IMR-90 (cell line): ENCODE data around the gene RPS6KA2. TPM values are rescaled to one million over a fixed set of nuclear protein-coding genes. Genes with fewer than 3 reads are reported as not detected.

Experiments used
- ATAC-seq: fragments of 200-7000 bp; cut with Tn5 transposase; 2 replicates; pipeline ENCODE4 v1.9.1; 2020; ENCODE audit warnings: low read depth, mild to moderate bottlenecking, moderate library complexity
- BruUV-seq: library from RNA; stranded (reverse); fragments of 400-500 nt; replicated peaks from 2 replicates; lab custom pipeline; 2021; lab: Mats Ljungman, UMichigan
- CTCF ChIA-PET: fragments of 300-600 bp; formaldehyde crosslinking; extraction: SDS; loops from one replicate; lab custom pipeline; 2021; ENCODE audit warnings: antibody characterized with exemption; lab: Yijun Ruan, JAX
- POLR2A ChIA-PET: fragments of 300-600 bp; sonication (Branson Sonifier 250); formaldehyde crosslinking; loops from one replicate; lab custom pipeline; 2022; ENCODE audit warnings: antibody characterized with exemption; ENCODE audit not compliant: unreplicated experiment; lab: Charles Lee
- DNase-seq: peaks from one replicate; pipeline ENCODE4 v3.0.0; 2013
- H2AFZ ChIP-seq: replicated peaks from 2 replicates; pipeline ENCODE3; 2013; ENCODE audit warnings: low read length, mild to moderate bottlenecking; ENCODE audit not compliant: poor library complexity
- H2AK5ac ChIP-seq: 2 replicates; pipeline ENCODE4 v1.6.1; 2013; ENCODE audit warnings: low read depth, low read length, inconsistent platforms
- H2AK9ac ChIP-seq: replicated peaks from 2 replicates; pipeline ENCODE3; 2013; ENCODE audit warnings: mild to moderate bottlenecking, low read depth, low read length, moderate library complexity; ENCODE audit not compliant: poor library complexity
- H2BK120ac ChIP-seq: 2 replicates; pipeline ENCODE4 v1.6.1; 2013; ENCODE audit warnings: low read depth, low read length, inconsistent platforms
- H2BK15ac ChIP-seq: 3 replicates; pipeline ENCODE4 v1.6.1; 2013; ENCODE audit warnings: low read depth, low read length, inconsistent platforms
- H2BK20ac ChIP-seq: 2 replicates; pipeline ENCODE4 v1.6.1; 2013; ENCODE audit warnings: low read depth, mild to moderate bottlenecking, inconsistent platforms, low read length, moderate library complexity
- H2BK5ac ChIP-seq: 2 replicates; pipeline ENCODE4 v1.6.1; 2013; ENCODE audit warnings: mild to moderate bottlenecking, low read depth, low read length, inconsistent platforms; ENCODE audit not compliant: poor library complexity, severe bottlenecking
- H3K14ac ChIP-seq: replicated peaks from 2 replicates; pipeline ENCODE4 v1.6.1; 2013; ENCODE audit warnings: low read depth, low read length, inconsistent platforms
- H3K18ac ChIP-seq: 2 replicates; pipeline ENCODE4 v1.6.1; 2013; ENCODE audit warnings: low read depth, low read length, control low read depth
- H3K23ac ChIP-seq: 2 replicates; pipeline ENCODE4 v1.6.1; 2013; ENCODE audit warnings: low read depth, low read length, inconsistent platforms
- H3K27ac ChIP-seq: 2 replicates; pipeline ENCODE4 v1.5.1; 2013; ENCODE audit warnings: mild to moderate bottlenecking, control low read depth, low read length; ENCODE audit not compliant: insufficient read depth
- H3K27me3 ChIP-seq: 2 replicates; pipeline ENCODE4 v1.6.1; 2013; ENCODE audit warnings: low read length; ENCODE audit not compliant: control insufficient read depth, insufficient read depth
- H3K36me3 ChIP-seq: 2 replicates; pipeline ENCODE4 v1.6.1; 2013; ENCODE audit warnings: low read length, mixed read lengths; ENCODE audit not compliant: control insufficient read depth, insufficient read depth
- H3K4ac ChIP-seq: 2 replicates; pipeline ENCODE4 v1.6.1; 2013; ENCODE audit warnings: low read depth, low read length, inconsistent platforms
- H3K4me1 ChIP-seq: 2 replicates; pipeline ENCODE4 v1.6.1; 2013; ENCODE audit warnings: low read length, mixed read lengths; ENCODE audit not compliant: control insufficient read depth, insufficient read depth
- H3K4me2 ChIP-seq: 2 replicates; pipeline ENCODE4 v1.6.1; 2013; ENCODE audit warnings: low read depth, mild to moderate bottlenecking, control low read depth, low read length, moderate library complexity
- H3K4me3 ChIP-seq: 2 replicates; pipeline ENCODE4 v1.5.1; 2013; ENCODE audit warnings: low read depth, mild to moderate bottlenecking, control low read depth, low read length, moderate library complexity; ENCODE audit not compliant: insufficient read depth
- H3K56ac ChIP-seq: 2 replicates; pipeline ENCODE4 v1.6.1; 2013; ENCODE audit warnings: low read length, inconsistent platforms; ENCODE audit not compliant: insufficient read depth; ENCODE audit errors: extremely low read depth
- H3K79me1 ChIP-seq, 2 experiments: 2 replicates each; pipeline ENCODE4 v1.6.1; 2013; ENCODE audit warnings: low read length in 2 of 2, inconsistent platforms in 1 of 2, low read depth in 1 of 2
- H3K9ac ChIP-seq: 2 replicates; pipeline ENCODE4 v1.6.1; 2013; ENCODE audit warnings: low read depth, low read length, control low read depth
- H3K9me1 ChIP-seq: 2 replicates; pipeline ENCODE4 v1.6.1; 2013; ENCODE audit warnings: low read length, inconsistent platforms; ENCODE audit not compliant: insufficient read depth
- H3K9me3 ChIP-seq: 2 replicates; pipeline ENCODE4 v1.6.1; 2013; ENCODE audit warnings: low read length; ENCODE audit not compliant: control insufficient read depth, insufficient read depth
- H4K20me1 ChIP-seq: 2 replicates; pipeline ENCODE4 v1.6.1; 2013; ENCODE audit warnings: low read length, inconsistent platforms; ENCODE audit not compliant: insufficient read depth
- H4K5ac ChIP-seq: 2 replicates; pipeline ENCODE4 v1.6.1; 2013; ENCODE audit warnings: mild to moderate bottlenecking, low read depth, low read length, control low read depth
- H4K8ac ChIP-seq, 2 experiments: 2 replicates each; pipeline ENCODE4 v1.6.1; 2013; ENCODE audit warnings: low read depth in 2 of 2, low read length in 2 of 2, control low read depth in 1 of 2, inconsistent platforms in 1 of 2
- H4K91ac ChIP-seq: 2 replicates; pipeline ENCODE4 v1.6.1; 2013; ENCODE audit warnings: low read depth, low read length, inconsistent platforms; ENCODE audit not compliant: insufficient read depth
- BHLHE40 ChIP-seq: fragments of 150-350 bp; IDR thresholded peaks from 2 replicates; pipeline ENCODE4 v1.6.1; 2016; ENCODE audit warnings: mild to moderate bottlenecking, low read depth, low read length
- CEBPB ChIP-seq: IDR thresholded peaks from 2 replicates; pipeline ENCODE4 v1.6.1; 2012; ENCODE audit warnings: low read depth, low read length, improper control_type of control experiment
- ELK1 ChIP-seq: fragments of 150-350 bp; IDR thresholded peaks from 2 replicates; pipeline ENCODE4 v1.6.1; 2016; ENCODE audit warnings: low read depth, mild to moderate bottlenecking, low read length, moderate library complexity, borderline replicate concordance
- FOS ChIP-seq: fragments of 150-350 bp; IDR thresholded peaks from 2 replicates; pipeline ENCODE4 v1.6.1; 2016; ENCODE audit warnings: low read depth, low read length
- MAFK ChIP-seq: IDR thresholded peaks from 2 replicates; pipeline ENCODE4 v1.6.1; 2012; ENCODE audit warnings: low read depth, low read length, improper control_type of control experiment
- RFX5 ChIP-seq: IDR thresholded peaks from 2 replicates; pipeline ENCODE4 v1.8.0; 2012; ENCODE audit warnings: low read depth, mild to moderate bottlenecking, low read length, moderate library complexity
- SMC3 ChIP-seq: fragments of 150-350 bp; IDR thresholded peaks from 2 replicates; pipeline ENCODE4 v1.6.1; 2016; ENCODE audit warnings: low read depth, mild to moderate bottlenecking, antibody characterized with exemption, low read length, moderate library complexity
- WGBS, 2 experiments: methylation state at CpG; one replicate each; pipeline versions ENCODE4 v1.1.5 to v1.1.7; 2013; ENCODE audit warnings: missing lambda C conversion rate in 2 of 2; ENCODE audit not compliant: insufficient read length in 1 of 2; ENCODE audit errors: extremely low coverage in 2 of 2; 5-methylcytosine and 5-hydroxymethylcytosine counted together
- dilution Hi-C: fragments of 300-500 bp; cut with HindIII; formaldehyde crosslinking; loops from one replicate; pipeline ENCODE4 v1.14.3; 2018; ENCODE audit warnings: low sequenced_read_pairs; ENCODE audit not compliant: unreplicated experiment
- in situ Hi-C: fragments of 300-500 bp; cut with MboI; formaldehyde crosslinking; loops from 3 replicates; pipeline ENCODE4 v1.14.3; 2019; ENCODE audit warnings: low sequenced_read_pairs, inconsistent platforms, mixed read lengths
- intact Hi-C: fragments of 100-400 bp; cut with micrococcal nuclease; formaldehyde crosslinking; loops from 2 replicates; pipeline ENCODE4 v1.10.0; 2022
- polyA plus RNA-seq, 3 experiments: library from polyadenylated mRNA; depleted of rRNA; stranded (reverse); fragments of >200 nt; gene quantifications; 2 replicates each; pipeline ENCODE4 v1.2.3, GENCODE V29; 2012; ENCODE audit warnings: low replicate concordance in 1 of 3
- total RNA-seq: library from RNA; depleted of rRNA; stranded (reverse); fragments of >200 nt; gene quantifications from 2 replicates; pipeline ENCODE4 v1.2.3, GENCODE V29; 2012

The RPS6KA2 gene
- total and polyA plus RNA-seq, 2 of the 4 experiments (the other 2 are of a cell fraction), result 26.9 to 31.3 TPM

- ChIA-PET CTCF (interaction anchor here (0.6 to 1.0 kb wide), 2 partner anchors 83 to 130 kb away, joined by 3 read pairs; no protein-coding TSS in a partner anchor), POLR2A (no interaction called here)
- no peak overlapping the region for H3K4ac ChIP-seq
- H3K4me3 ChIP-seq, result no peak overlapping the region
- no peak overlapping the region for H3K56ac ChIP-seq
- H3K23ac ChIP-seq, result no peak overlapping the region
- 91% methylated on average over 9 of the region's 12 CpGs; no CpG with 5 or more reads in 1 of the 2 experiments for WGBS, 2 experiments
- intact Hi-C loops, result no loop called here
- H3K9me3 ChIP-seq, result no peaks in the 10 kb centered on the region
- ATAC-seq (no peak), DNase-seq (no peak)
- no peak overlapping the region for H4K8ac ChIP-seq
- TF ChIP-seq CEBPB (no peak), FOS (no peak), RFX5 (no peak), SMC3 (no peak), MAFK (no peak), BHLHE40 (no peak), ELK1 (no peak)
- H2AFZ ChIP-seq, result no peak overlapping the region
- H3K14ac ChIP-seq, result no peak overlapping the region
- H2BK5ac ChIP-seq, result no peak overlapping the region
- H2BK15ac ChIP-seq, result no peak overlapping the region
- no peak overlapping the region for H2AK9ac ChIP-seq
- H3K79me1 ChIP-seq, result no peaks in the 10 kb centered on the region
- BruUV-seq, result no TSS peak
- H4K5ac ChIP-seq, result no peak overlapping the region
- H3K36me3 ChIP-seq, result peaks cover 9% of the 10 kb centered on the region; the same call in 1 of the 2 replicates
- no peak overlapping the region for H2BK20ac ChIP-seq
- no peaks in the 10 kb centered on the region for H3K27me3 ChIP-seq
- no peak overlapping the region for H2AK5ac ChIP-seq
- in situ Hi-C loops, result no loop called here
- no peak overlapping the region for H3K27ac ChIP-seq
- H4K91ac ChIP-seq, result no peak overlapping the region
- no peaks in the 10 kb centered on the region; the same call in none of the 2 replicates for H4K20me1 ChIP-seq
- no peaks in the 10 kb centered on the region for H3K4me1 ChIP-seq
- dilution Hi-C loops, result no loop called here
- H3K9ac ChIP-seq, result no peak overlapping the region
- H3K18ac ChIP-seq, result no peak overlapping the region
- no peak overlapping the region for H3K4me2 ChIP-seq
- H3K9me1 ChIP-seq, result no peaks in the 10 kb centered on the region; the same call in 1 of the 2 replicates
- no peak overlapping the region for H2BK120ac ChIP-seq
Observed at GRCh38 chr6:166406197-166406596, 220.9 kb downstream of the RPS6KA2 start.
